Measurements from ENCODE around the gene UNC13B. TPM values are rescaled to one million over a fixed set of nuclear protein-coding genes. Genes with fewer than 3 reads are reported as not detected.

The UNC13B gene
- total RNA-seq, 1 experiment from 2014 or later = 48.2 TPM

DNA sequence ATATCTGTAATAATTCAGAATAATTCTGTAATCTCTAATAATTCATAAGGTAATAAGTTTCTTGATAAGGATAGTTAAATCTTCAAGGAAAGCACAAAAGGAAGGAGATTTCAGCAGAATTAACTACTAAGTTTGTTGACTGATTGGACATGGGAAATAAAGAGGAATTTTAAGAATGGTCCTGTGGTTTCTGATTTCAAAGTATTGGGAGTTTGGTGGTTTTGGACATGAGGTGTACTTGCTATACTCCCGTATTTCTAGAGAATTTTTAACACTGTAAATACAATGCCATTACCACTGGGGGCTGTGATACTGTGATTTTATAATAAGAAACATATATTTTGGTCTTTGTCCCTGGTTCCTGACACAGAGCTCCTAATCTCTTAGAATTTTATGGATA is 123.9 kb downstream of the UNC13B start:
- no peak overlapping the region for H4K5ac ChIP-seq (ENCODE audit: insufficient read length, low read depth, low read length)
- Mint-ChIP-seq H3K36me3 (ENCODE audit: insufficient read depth in 1 of 3, low read depth in 3 of 3) (peaks cover 0 to 2% (median 0%) of the 10 kb centered on the region in 3 experiments; a peak in 2 of 7 replicates), H3K4me1 (0 out of 4 replicates have a peak, but pooled peaks cover 0 to 2% of the 10 kb centered on the region in 2 experiments), H3K4me3 (no peak overlapping the region), H3K27me3 (ENCODE audit: low read depth) (no peaks in the 10 kb centered on the region; the same call in 1 of the 2 replicates), H3K9me3 (no peaks in the 10 kb centered on the region), H3K27ac (no peak overlapping the region)
- no peaks in the 10 kb centered on the region for H3K23me2 ChIP-seq (ENCODE audit: insufficient read length, low read depth, low read length, poor library complexity, severe bottlenecking)
- H3K27me3 ChIP-seq (ENCODE audit: insufficient read depth, low read length) = no peaks in the 10 kb centered on the region
- no peaks in the 10 kb centered on the region for H3K9me3 ChIP-seq (ENCODE audit: control insufficient read depth, low read depth, low read length)
- H3K9ac ChIP-seq (ENCODE audit: extremely low read depth, insufficient read length, low read length) = no peak overlapping the region
- H3K27ac ChIP-seq (ENCODE audit: insufficient read length, low read depth, low read length) = no peak overlapping the region
- H4K20me1 ChIP-seq (ENCODE audit: control insufficient read depth, insufficient read depth, insufficient read length) = no peaks in the 10 kb centered on the region
- no CpG with 5 or more reads among the region's 1 CpG for WGBS (ENCODE audit: extremely low coverage, insufficient read length, low lambda C conversion rate)
- no peaks in the 10 kb centered on the region for H3K79me1 ChIP-seq (ENCODE audit: insufficient read depth, low read depth, low read length, poor library complexity, severe bottlenecking)
- no peak overlapping the region for H2BK15ac ChIP-seq (ENCODE audit: low read depth, low read length)
- no peaks in the 10 kb centered on the region for H3K79me2 ChIP-seq (ENCODE audit: insufficient read depth, low read length)
- H3K14ac ChIP-seq (ENCODE audit: insufficient read depth, low read length) = no peak overlapping the region
- no peak overlapping the region for H3K23ac ChIP-seq (ENCODE audit: insufficient read length, low read depth, low read length)
- DNase-seq = no peak
- H3K18ac ChIP-seq (ENCODE audit: insufficient read length, low read depth, low read length) = no peak overlapping the region
- no peaks in the 10 kb centered on the region for H3K4me1 ChIP-seq (ENCODE audit: insufficient read depth, low read length)
- H2BK5ac ChIP-seq (ENCODE audit: insufficient read length, low read length) = no peak overlapping the region
- no peak overlapping the region for H3T11ph ChIP-seq (ENCODE audit: low read length)
- H3K4me2 ChIP-seq (ENCODE audit: insufficient read depth, insufficient read length, low read length) = no peak overlapping the region
- H2AFZ ChIP-seq (ENCODE audit: low read length) = no peak overlapping the region
- no peak overlapping the region for H4K8ac ChIP-seq (replicated peaks; ENCODE audit: insufficient read length, low read depth, low read length)
- no peak overlapping the region for H2AK5ac ChIP-seq (ENCODE audit: insufficient read length, low read length)
- H2BK20ac ChIP-seq (ENCODE audit: low read depth, low read length, poor library complexity, severe bottlenecking) = no peak overlapping the region
- TF ChIP-seq, protein P1, sequence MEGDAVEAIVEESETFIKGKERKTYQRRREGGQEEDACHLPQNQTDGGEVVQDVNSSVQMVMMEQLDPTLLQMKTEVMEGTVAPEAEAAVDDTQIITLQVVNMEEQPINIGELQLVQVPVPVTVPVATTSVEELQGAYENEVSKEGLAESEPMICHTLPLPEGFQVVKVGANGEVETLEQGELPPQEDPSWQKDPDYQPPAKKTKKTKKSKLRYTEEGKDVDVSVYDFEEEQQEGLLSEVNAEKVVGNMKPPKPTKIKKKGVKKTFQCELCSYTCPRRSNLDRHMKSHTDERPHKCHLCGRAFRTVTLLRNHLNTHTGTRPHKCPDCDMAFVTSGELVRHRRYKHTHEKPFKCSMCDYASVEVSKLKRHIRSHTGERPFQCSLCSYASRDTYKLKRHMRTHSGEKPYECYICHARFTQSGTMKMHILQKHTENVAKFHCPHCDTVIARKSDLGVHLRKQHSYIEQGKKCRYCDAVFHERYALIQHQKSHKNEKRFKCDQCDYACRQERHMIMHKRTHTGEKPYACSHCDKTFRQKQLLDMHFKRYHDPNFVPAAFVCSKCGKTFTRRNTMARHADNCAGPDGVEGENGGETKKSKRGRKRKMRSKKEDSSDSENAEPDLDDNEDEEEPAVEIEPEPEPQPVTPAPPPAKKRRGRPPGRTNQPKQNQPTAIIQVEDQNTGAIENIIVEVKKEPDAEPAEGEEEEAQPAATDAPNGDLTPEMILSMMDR (conservative IDR thresholded peaks at IDR 0.05) = no peak
- H2BK120ac ChIP-seq (ENCODE audit: low read depth, low read length, poor library complexity, severe bottlenecking) = no peak overlapping the region
- no peak overlapping the region for H3K56ac ChIP-seq (ENCODE audit: insufficient read length, low read depth, low read length)
- H2BK12ac ChIP-seq (ENCODE audit: insufficient read length, low read depth, low read length) = no peak overlapping the region
- H4K91ac ChIP-seq (ENCODE audit: insufficient read length, low read depth, low read length) = no peak overlapping the region
- no peak overlapping the region for H3K4ac ChIP-seq (ENCODE audit: low read depth, low read length)
